ENCODE measurements around the gene GALNT18.

GALNT18 gene

GRCh38 chr11:11268119-11268518, 353.7 kb downstream of the GALNT18 start:
- H3K4me3 ChIP-seq (ENCODE audit: low read depth, low read length) = no peak overlapping the region
- TF ChIP-seq CTCF (conservative IDR thresholded peaks at IDR 0.05; ENCODE audit: low read depth, low read length) = no peak
- no peak for DNase-seq (ENCODE audit: low read depth)

- TF ChIP-seq CTCF (conservative IDR thresholded peaks at IDR 0.05; ENCODE audit: low read depth, low read length) = no peak
- no peak for DNase-seq (ENCODE audit: low read depth)
- no peak overlapping the region for H3K4me3 ChIP-seq (ENCODE audit: low read depth, low read length)
Measured at GRCh38 chr11:11267312-11267711, 354.5 kb downstream of the GALNT18 start.

- no peak overlapping the region for H3K4me3 ChIP-seq (ENCODE audit: low read depth, low read length)
- TF ChIP-seq CTCF (conservative IDR thresholded peaks at IDR 0.05; ENCODE audit: low read depth, low read length) = peak; percentile 79
- DNase-seq (ENCODE audit: low read depth) = peak; percentile 29
Measured at GRCh38 chr11:11265994-11266606, 355.7 kb downstream of the GALNT18 start.

GRCh38 chr11:11265320-11265719, 356.5 kb downstream of the GALNT18 start:
- no peak for DNase-seq (ENCODE audit: low read depth)
- TF ChIP-seq CTCF (conservative IDR thresholded peaks at IDR 0.05; ENCODE audit: low read depth, low read length) = no peak
- no peak overlapping the region for H3K4me3 ChIP-seq (ENCODE audit: low read depth, low read length)

- DNase-seq (ENCODE audit: low read depth) = peak; percentile 21
- no peak for TF ChIP-seq CTCF (conservative IDR thresholded peaks at IDR 0.05; ENCODE audit: low read depth, low read length)
- H3K4me3 ChIP-seq (ENCODE audit: low read depth, low read length) = no peak overlapping the region
Measured at GRCh38 chr11:11263238-11264005, 358.4 kb downstream of the GALNT18 start.

GRCh38 chr11:11262171-11262920, 359.5 kb downstream of the GALNT18 start:
- H3K4me3 ChIP-seq (ENCODE audit: low read depth, low read length) = no peak overlapping the region
- no peak for DNase-seq (ENCODE audit: low read depth)
- TF ChIP-seq CTCF (conservative IDR thresholded peaks at IDR 0.05; ENCODE audit: low read depth, low read length) = no peak
